SK-N-MC (cell line): Measurements from ENCODE around the gene TBC1D24.
"Not testable (repeated sequence)": the region's sequence is repeated elsewhere in the genome, so short reads cannot be mapped to it uniquely, and the experiment has no call there.

Source experiments
- EZH2 ChIP-seq: fragments of 200-600 bp; sonication (generic); IDR thresholded peaks from one replicate; pipeline ENCODE4 v1.6.1; 2017; ENCODE audit warnings: antibody characterized with exemption
- POLR2AphosphoS5 ChIP-seq: IDR thresholded peaks from 2 replicates; pipeline ENCODE4 v1.6.1; 2012; ENCODE audit warnings: mild to moderate bottlenecking, low read depth, low read length, borderline replicate concordance

GRCh38 chr16:2533142-2533755, 58.3 kb downstream of the TBC1D24 start:
- not testable (repeated sequence) for TF ChIP-seq POLR2AphosphoS5, EZH2
